HepG2 (cell line): Measurements from ENCODE around the gene PKNOX2. TPM values are rescaled to one million over a fixed set of nuclear protein-coding genes. Genes with fewer than 3 reads are reported as not detected.

Experiments
- ATAC-seq: fragments of 200-7000 bp; cut with Tn5 transposase; 3 replicates; pipeline ENCODE4 v1.9.1; 2020; ENCODE audit warnings: mild to moderate bottlenecking, moderate library complexity
- BruUV-seq: library from RNA; stranded (reverse); fragments of 400-500 nt; replicated peaks from 2 replicates; lab custom pipeline; 2021; lab: Mats Ljungman, UMichigan
- CTCF ChIA-PET: fragments of 300-600 bp; formaldehyde crosslinking; extraction: SDS; loops from one replicate; lab custom pipeline; 2021; ENCODE audit warnings: low total read pairs, inconsistent platforms, low intra/inter-chr PET ratio; lab: Yijun Ruan, JAX
- POLR2A ChIA-PET: fragments of 350-600 bp; sonication (Branson Sonifier 250); formaldehyde crosslinking; loops from one replicate; lab custom pipeline; 2020; ENCODE audit warnings: antibody characterized with exemption, inconsistent platforms; lab: Yijun Ruan, JAX
- DNase-seq: peaks from one replicate; pipeline ENCODE4 v3.0.0-alpha.2; 2015; ENCODE audit warnings: low spot score
- FAIRE-seq: peaks from 3 replicates; lab custom pipeline; 2011; peaks lifted over from hg19 to GRCh38; lab: Jason Lieb, UNC
- H2AFZ ChIP-seq: one replicate; pipeline ENCODE4 v1.6.1; 2011; ENCODE audit warnings: low read length, inconsistent platforms
- H3K27ac ChIP-seq: fragments of 300-600 bp; 3 replicates; pipeline ENCODE4 v1.8.0; 2011; ENCODE audit warnings: mixed run types, mild to moderate bottlenecking, mixed read lengths, low read length, inconsistent platforms; ENCODE audit not compliant: insufficient read depth; ENCODE audit errors: extremely low read length
- H3K27me3 ChIP-seq, 2 experiments: fragments of 200-600 bp in 1 of 2; 2 replicates in 1 of 2; 3 replicates in 1 of 2; pipeline versions ENCODE4 v1.6.0 to v1.8.0; 2011; ENCODE audit warnings: low read length in 2 of 2, mild to moderate bottlenecking in 2 of 2, moderate library complexity in 2 of 2, inconsistent platforms in 1 of 2; ENCODE audit not compliant: insufficient read depth in 2 of 2, control insufficient read depth in 1 of 2
- H3K36me3 ChIP-seq, 2 experiments: fragments of 200-600 bp in 1 of 2; replicated peaks in 1 of 2; 2 replicates in 1 of 2; 3 replicates in 1 of 2; pipeline versions ENCODE4 v1.5.1 to v1.8.0; 2011; ENCODE audit warnings: low read length in 2 of 2, inconsistent platforms in 1 of 2; ENCODE audit not compliant: insufficient read depth in 2 of 2, control insufficient read depth in 1 of 2
- H3K4me1 ChIP-seq: 2 replicates; pipeline ENCODE4 v1.5.1; 2012; ENCODE audit warnings: low read length, inconsistent platforms; ENCODE audit not compliant: insufficient read depth
- H3K4me2 ChIP-seq: 2 replicates; pipeline ENCODE4 v1.6.0; 2011; ENCODE audit warnings: low read depth, low read length, inconsistent platforms
- H3K4me3 ChIP-seq, 3 experiments: fragments of 200-600 bp in 1 of 3; sonication (generic), shearing (Covaris generic) in 1 of 3; replicated peaks in 1 of 3; 2 replicates each; pipeline ENCODE4 v1.5.1; 2011 to 2016; ENCODE audit warnings: low read length in 3 of 3, inconsistent platforms in 2 of 3, low read depth in 2 of 3, mild to moderate bottlenecking in 2 of 3, control low read depth in 1 of 3, mixed read lengths in 1 of 3; ENCODE audit not compliant: insufficient read depth in 1 of 3
- H3K79me2 ChIP-seq: one replicate; pipeline ENCODE4 v1.6.1; 2011; ENCODE audit warnings: low read length, inconsistent platforms; ENCODE audit not compliant: insufficient read depth
- H3K9ac ChIP-seq: 2 replicates; pipeline ENCODE4 v1.6.0; 2011; ENCODE audit warnings: mild to moderate bottlenecking, low read depth, low read length, inconsistent platforms; ENCODE audit not compliant: insufficient read depth
- H3K9me3 ChIP-seq: 2 replicates; pipeline ENCODE4 v1.5.1; 2012; ENCODE audit warnings: mild to moderate bottlenecking, low read length
- H4K20me1 ChIP-seq: 2 replicates; pipeline ENCODE4 v1.6.0; 2011; ENCODE audit warnings: inconsistent platforms, mild to moderate bottlenecking, low read length, moderate library complexity; ENCODE audit not compliant: insufficient read depth
- ELF1 ChIP-seq: sonication (generic); formaldehyde crosslinking; IDR thresholded peaks from 2 replicates; pipeline ENCODE4 v1.4.0; 2020; ENCODE audit warnings: missing genetic modification reagents
- KLF11 ChIP-seq: IDR thresholded peaks from 2 replicates; pipeline ENCODE4 v1.6.1; 2016; ENCODE audit warnings: missing compliant biosample characterization
- MXD4 ChIP-seq: IDR thresholded peaks from 2 replicates; pipeline ENCODE4 v1.6.1; 2016; ENCODE audit warnings: mild to moderate bottlenecking, missing biosample characterization, missing genetic modification reagents
- MYNN ChIP-seq: sonication (generic); formaldehyde crosslinking; IDR thresholded peaks from 2 replicates; pipeline ENCODE4 v1.4.0; 2020; ENCODE audit warnings: mild to moderate bottlenecking, low read depth, missing genetic modification reagents
- POGZ ChIP-seq: sonication (generic); formaldehyde crosslinking; IDR thresholded peaks from 2 replicates; pipeline ENCODE4 v1.4.0; 2020; ENCODE audit warnings: mild to moderate bottlenecking, missing genetic modification reagents
- RBAK ChIP-seq: sonication (generic); formaldehyde crosslinking; IDR thresholded peaks from 2 replicates; pipeline ENCODE4 v1.5.1; 2020; ENCODE audit warnings: mild to moderate bottlenecking, missing genetic modification reagents
- SMAD3 ChIP-seq: sonication (generic); formaldehyde crosslinking; IDR thresholded peaks from 2 replicates; pipeline ENCODE4 v1.4.0; 2020; ENCODE audit warnings: missing genetic modification reagents
- TGIF2 ChIP-seq: IDR thresholded peaks from 2 replicates; pipeline ENCODE4 v1.6.1; 2016; ENCODE audit warnings: control low read depth, missing compliant biosample characterization
- ZNF160 ChIP-seq: sonication (generic); formaldehyde crosslinking; IDR thresholded peaks from 2 replicates; pipeline ENCODE4 v1.8.0; 2022; ENCODE audit warnings: mild to moderate bottlenecking, inconsistent platforms, missing genetic modification reagents
- ZNF720 ChIP-seq: sonication (generic); formaldehyde crosslinking; IDR thresholded peaks from 2 replicates; pipeline ENCODE4 v1.4.0; 2020; ENCODE audit warnings: missing genetic modification reagents
- ZSCAN29 ChIP-seq: sonication (generic); formaldehyde crosslinking; conservative IDR thresholded peaks from 2 replicates; pipeline ENCODE4 v1.4.0; 2020; ENCODE audit warnings: mild to moderate bottlenecking, missing genetic modification reagents
- WGBS: methylation state at CpG from one replicate; pipeline ENCODE4 v1.1.6; 2017; ENCODE audit warnings: low lambda C conversion rate; 5-methylcytosine and 5-hydroxymethylcytosine counted together
- in situ Hi-C: cut with HindIII; loops from 2 replicates; pipeline ENCODE4 v1.10.0; 2017; ENCODE audit warnings: low pct_unique_long_range_greater_than_20kb; ENCODE audit not compliant: extremely low pct_ligation_motif_present
- intact Hi-C: fragments of 100-400 bp; cut with micrococcal nuclease; formaldehyde crosslinking; loops from one replicate; pipeline ENCODE4 v1.10.0; 2022; ENCODE audit not compliant: unreplicated experiment
- polyA plus RNA-seq, 8 experiments: library from polyadenylated mRNA; depleted of rRNA in 3 of 8; stranded (reverse) in 7 of 8; unstranded in 1 of 8; fragments of >200 nt; fragmentation: Illumina TruSeq in 4 of 8; extraction: Trizol in 4 of 8; gene quantifications; 2 replicates each; pipeline versions ENCODE4 v1.2.1 to v1.2.3, GENCODE V29; 2011 to 2016; ENCODE audit warnings: low read depth in 4 of 8, missing spikeins in 1 of 8, mixed read lengths in 1 of 8; ENCODE audit not compliant: insufficient read depth in 1 of 8
- total RNA-seq, 5 experiments: library from RNA; depleted of rRNA; stranded (reverse); fragments of >200 nt; fragmentation: Illumina TruSeq; extraction: Trizol; gene quantifications; 2 replicates each; pipeline ENCODE4 v1.2.3, GENCODE V29; 2016; ENCODE audit warnings: low read depth in 1 of 5
- TF ChIP-seq, protein P1 (sequence below): sonication (generic); formaldehyde crosslinking; IDR thresholded peaks from 2 replicates; pipeline ENCODE4 v1.5.0; 2020; ENCODE audit warnings: missing genetic modification reagents

Gene PKNOX2
- total and polyA plus RNA-seq, 2 of the 13 experiments (the other 11 are each of a cell fraction or from before 2014, with no cell fraction given): not detected

- 41% methylated on average over 9 of the region's 9 CpGs for WGBS
- no peak for DNase-seq
- CTCF ChIA-PET: no interaction called here
- no peak for TF ChIP-seq SMAD3 (CRISPR knock-in tag)
- TF ChIP-seq RBAK (CRISPR knock-in tag): no peak
- no peak for TF ChIP-seq ZNF720 (CRISPR knock-in tag)
- no peak for TF ChIP-seq TGIF2
- TF ChIP-seq KLF11: no peak
- TF ChIP-seq ZSCAN29 (CRISPR knock-in tag): no peak
- TF ChIP-seq ELF1 (CRISPR knock-in tag): no peak
- Histone ChIP-seq H2AFZ (no peak overlapping the region), H3K4me2 (no peak overlapping the region), H3K27me3 (peaks cover 2 to 22% of the 10 kb centered on the region in 2 experiments; a peak in 2 of 5 replicates), H4K20me1 (no peaks in the 10 kb centered on the region), H3K9ac (no peak overlapping the region), H3K4me3 (no peak overlapping the region), H3K79me2 (no peaks in the 10 kb centered on the region), H3K9me3 (no peaks in the 10 kb centered on the region), H3K4me1 (no peaks in the 10 kb centered on the region), H3K36me3 (no peaks in the 10 kb centered on the region), H3K27ac (no peak overlapping the region)
- intact Hi-C loops: no loop called here
- in situ Hi-C loops: no loop called here
- no TSS peak for BruUV-seq
- POLR2A ChIA-PET: no interaction called here
- no peak for ATAC-seq
- no peak for FAIRE-seq
Measured at GRCh38 chr11:125387901-125388300, 223.3 kb downstream of the PKNOX2 start.

DNA sequence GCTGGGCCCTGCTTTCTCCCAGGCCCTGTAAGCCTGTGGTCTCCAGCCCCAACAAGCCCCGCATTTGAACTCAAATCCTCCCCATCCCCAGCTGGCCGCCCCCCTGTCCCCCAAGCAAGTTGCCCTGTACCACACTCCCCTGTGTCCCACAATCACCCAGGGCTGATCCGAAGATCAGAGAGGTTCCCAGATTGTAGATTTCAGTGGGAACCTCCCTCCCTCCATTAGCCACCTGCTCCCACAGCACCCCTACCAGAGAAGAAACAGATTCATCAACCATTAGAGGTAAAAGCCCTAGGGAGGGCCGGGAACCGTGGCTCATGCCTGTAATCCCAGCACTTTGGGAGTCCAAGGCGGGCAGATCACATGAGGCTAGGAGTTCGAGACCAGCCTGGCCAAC lies 224.1 kb downstream of the PKNOX2 start:
- FAIRE-seq: no peak

More for the DNA sequence above, 224.1 kb downstream of the PKNOX2 start:
- POLR2A ChIA-PET: no interaction called here
- Histone ChIP-seq H3K4me3 (no peak overlapping the region), H3K4me1 (no peaks in the 10 kb centered on the region), H4K20me1 (no peaks in the 10 kb centered on the region), H3K9ac (no peak overlapping the region), H3K79me2 (no peaks in the 10 kb centered on the region), H3K4me2 (no peak overlapping the region), H3K27me3 (peaks cover 2 to 24% of the 10 kb centered on the region in 2 experiments; a peak in 4 of 5 replicates), H2AFZ (no peak overlapping the region), H3K27ac (no peak overlapping the region), H3K36me3 (no peaks in the 10 kb centered on the region), H3K9me3 (no peaks in the 10 kb centered on the region)
- CTCF ChIA-PET: no interaction called here
- intact Hi-C loops (no loop called here), in situ Hi-C loops (no loop called here)
- BruUV-seq: no TSS peak
- TF ChIP-seq MXD4 (CRISPR knock-in tag): no peak
- TF ChIP-seq MYNN (CRISPR knock-in tag): no peak
- no peak for TF ChIP-seq ZNF160
- TF ChIP-seq, protein P1, sequence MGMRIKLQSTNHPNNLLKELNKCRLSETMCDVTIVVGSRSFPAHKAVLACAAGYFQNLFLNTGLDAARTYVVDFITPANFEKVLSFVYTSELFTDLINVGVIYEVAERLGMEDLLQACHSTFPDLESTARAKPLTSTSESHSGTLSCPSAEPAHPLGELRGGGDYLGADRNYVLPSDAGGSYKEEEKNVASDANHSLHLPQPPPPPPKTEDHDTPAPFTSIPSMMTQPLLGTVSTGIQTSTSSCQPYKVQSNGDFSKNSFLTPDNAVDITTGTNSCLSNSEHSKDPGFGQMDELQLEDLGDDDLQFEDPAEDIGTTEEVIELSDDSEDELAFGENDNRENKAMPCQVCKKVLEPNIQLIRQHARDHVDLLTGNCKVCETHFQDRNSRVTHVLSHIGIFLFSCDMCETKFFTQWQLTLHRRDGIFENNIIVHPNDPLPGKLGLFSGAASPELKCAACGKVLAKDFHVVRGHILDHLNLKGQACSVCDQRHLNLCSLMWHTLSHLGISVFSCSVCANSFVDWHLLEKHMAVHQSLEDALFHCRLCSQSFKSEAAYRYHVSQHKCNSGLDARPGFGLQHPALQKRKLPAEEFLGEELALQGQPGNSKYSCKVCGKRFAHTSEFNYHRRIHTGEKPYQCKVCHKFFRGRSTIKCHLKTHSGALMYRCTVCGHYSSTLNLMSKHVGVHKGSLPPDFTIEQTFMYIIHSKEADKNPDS (CRISPR knock-in tag): no peak
- no peak for TF ChIP-seq POGZ
- no peak for DNase-seq
- WGBS: 27% methylated on average over 6 of the region's 7 CpGs
- no peak for ATAC-seq
